CD4-positive, alpha-beta T cell treated with Interleukin-17A for 4 hours (primary cell): ENCODE results near the gene ACSL3.
"Not testable (repeated sequence)": the region's sequence is repeated elsewhere in the genome, so short reads cannot be mapped to it uniquely, and the experiment has no call there.

Experiments used
- DNase-seq: peaks from one replicate; pipeline ENCODE4 v3.0.0-alpha.2; 2020; ENCODE audit warnings: mixed read lengths

Gene ACSL3

DNA sequence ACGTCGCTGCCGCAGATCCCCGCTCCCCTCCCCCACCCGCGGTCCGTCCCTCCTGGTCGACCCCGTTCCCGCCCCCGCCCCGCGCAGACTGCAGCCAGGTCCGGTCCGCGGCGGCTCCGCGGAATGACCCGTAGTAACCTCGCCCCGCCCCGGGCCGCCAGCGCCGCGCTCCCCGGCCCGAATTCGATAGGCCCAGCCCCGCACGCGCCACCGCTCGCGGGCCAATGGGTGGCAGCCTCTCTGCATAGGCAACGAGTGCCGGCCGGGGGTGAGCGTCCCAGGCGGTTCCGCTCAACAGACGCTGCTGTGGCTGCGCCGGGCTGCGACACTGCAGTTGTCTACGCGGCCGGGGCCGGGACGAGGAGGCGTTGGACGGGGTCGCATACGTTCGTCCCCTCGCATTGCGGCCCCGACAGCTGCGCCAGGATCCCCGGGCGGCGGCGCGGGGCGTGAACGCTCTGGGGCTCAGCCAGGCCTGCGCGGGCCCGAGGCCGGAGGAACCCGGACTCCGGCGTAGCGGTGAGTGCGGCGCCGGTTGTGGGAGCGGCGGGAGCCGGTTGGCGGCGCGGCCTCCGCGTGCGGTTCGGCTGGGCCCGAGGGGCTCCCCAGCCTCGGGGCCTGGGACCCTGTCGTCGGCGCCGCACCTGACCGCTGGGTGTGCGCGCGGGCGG lies at the start of gene ACSL3:
TSS of gene ACSL3 (plus strand) at position 297 of the 671 bp plus-strand sequence. CDS start 47,737 bp downstream, outside the sequence.
- DNase-seq: peak; percentile 91

DNA sequence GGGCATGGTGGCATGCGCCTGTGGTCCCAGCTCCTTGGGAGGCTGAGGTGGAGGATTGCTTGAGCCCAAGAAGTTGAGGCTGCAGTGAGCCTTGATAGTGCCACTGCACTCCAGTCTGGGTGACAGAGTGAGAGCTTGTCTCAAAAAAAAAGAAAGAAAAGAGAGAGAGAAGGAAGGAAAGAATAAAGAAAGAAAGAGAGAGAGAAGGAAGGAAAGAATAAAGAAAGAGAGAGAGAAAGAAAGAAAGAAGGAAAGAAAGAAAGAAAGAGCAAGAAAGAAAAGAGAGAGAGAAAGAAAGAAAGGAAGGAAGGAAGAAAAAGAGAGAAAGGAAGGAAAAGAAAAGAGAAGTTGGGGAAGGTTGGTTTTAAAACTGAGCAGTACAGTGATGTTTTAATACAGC lies 49.0 kb upstream of the ACSL3 start:
- no peak for DNase-seq

DNA sequence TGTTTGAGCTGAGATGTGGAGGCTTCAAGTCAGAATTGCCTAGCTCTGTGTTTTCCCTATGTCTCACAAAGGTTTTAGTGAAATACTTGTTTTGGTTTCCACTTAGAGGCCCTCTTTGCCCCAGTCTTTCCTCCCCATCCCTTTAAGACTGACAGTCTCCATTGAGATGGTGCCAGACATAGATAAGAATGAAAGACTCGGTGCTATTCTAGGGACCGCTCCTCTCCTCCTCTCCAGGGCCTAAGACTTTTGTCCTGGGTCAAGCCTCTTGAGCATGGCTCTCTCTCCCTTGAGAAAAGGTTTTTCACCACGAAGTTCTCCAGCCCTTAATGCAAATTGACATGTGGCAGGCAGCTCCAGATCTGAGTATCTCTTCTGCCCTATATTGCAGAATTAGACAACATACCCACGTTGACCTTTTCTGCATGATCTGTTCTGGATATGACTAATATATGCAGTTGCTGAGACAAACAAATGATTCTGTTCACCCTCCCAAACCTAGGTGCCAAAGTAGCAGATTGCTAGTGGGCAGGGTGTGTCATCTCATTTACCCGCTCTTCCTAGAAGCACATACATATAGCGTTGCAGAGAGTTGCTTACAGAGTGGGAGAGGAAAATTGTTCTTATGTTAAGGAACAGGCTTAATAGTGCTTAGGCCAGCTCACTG lies 47.5 kb upstream of the ACSL3 start:
- DNase-seq: no peak

DNA sequence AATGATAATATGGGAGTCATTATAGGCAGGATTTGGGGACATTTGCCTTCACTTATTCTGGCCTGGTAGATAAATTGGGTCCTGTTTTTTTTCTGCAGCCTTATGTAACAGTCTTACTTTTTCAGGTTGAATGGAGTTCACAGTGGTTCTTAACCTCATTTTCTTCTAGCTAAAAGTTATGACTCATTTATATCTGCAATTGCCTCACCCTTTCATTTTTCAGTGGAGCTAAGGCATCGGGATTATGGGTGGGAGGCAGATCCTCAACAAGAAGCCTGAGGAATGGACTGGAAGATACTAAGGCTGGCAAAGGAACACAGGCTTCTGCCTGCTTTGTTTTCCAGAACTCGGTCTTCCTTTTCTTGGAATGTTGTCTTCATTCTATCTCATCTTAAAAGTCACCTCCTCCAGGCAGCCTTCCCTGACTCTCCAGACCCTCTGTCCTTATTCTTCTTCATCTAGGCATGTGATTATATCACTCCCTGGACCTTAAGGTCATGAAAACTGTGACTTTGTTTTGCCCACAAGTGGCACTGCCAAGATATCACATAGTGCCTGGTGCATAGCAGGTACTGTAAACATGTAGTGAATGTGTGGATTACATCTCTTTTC lies 41.0 kb upstream of the ACSL3 start:
- DNase-seq: no peak

GRCh38 chr2:222823183-222823930 lies 37.5 kb upstream of the ACSL3 start:
- no peak for DNase-seq

- DNase-seq: no peak
Measured at GRCh38 chr2:222825031-222825430, 35.8 kb upstream of the ACSL3 start.

DNA sequence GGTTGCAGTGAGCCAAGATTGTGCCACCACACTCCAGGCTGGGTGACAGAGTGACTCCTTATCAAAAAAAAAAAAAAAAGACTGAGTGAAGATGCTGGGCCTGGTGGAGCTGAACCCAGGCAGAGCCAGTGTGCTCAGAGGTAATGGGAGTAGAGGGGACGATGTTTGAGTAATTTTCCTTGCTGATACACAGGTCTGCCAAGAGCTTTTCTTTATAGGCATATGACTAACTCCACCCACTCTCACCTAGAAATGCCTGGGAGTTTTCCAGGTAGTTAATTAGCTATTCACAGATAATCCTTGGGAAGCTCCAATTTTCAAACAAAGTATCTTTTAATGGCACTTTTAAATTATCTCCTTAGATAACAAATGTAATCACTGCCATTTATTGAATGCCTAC lies 33.4 kb upstream of the ACSL3 start:
- no peak for DNase-seq

- DNase-seq: no peak
Measured at GRCh38 chr2:222828572-222828971, 32.3 kb upstream of the ACSL3 start.

DNA sequence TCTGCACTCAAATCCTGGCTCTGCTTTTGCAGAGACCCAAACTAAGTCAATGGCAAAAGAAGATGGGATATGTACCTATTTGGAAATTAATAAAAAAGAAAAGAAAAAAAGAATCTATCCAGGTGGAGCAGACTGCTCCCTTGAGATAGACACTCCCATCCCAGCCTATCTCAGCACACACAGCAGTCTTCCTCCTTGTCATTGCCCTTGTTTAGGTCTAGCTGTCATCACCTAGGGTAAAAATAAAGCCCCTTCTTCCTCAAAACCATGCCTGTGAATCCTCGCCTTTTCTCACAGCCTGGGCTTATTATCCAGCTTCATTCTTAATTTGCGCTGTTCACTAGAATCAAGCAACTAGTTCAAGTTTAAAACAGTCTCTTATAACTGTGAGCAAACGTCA lies 30.7 kb upstream of the ACSL3 start:
- no peak for DNase-seq

- DNase-seq: no peak
Measured at GRCh38 chr2:222833410-222833809, 27.4 kb upstream of the ACSL3 start.

DNA sequence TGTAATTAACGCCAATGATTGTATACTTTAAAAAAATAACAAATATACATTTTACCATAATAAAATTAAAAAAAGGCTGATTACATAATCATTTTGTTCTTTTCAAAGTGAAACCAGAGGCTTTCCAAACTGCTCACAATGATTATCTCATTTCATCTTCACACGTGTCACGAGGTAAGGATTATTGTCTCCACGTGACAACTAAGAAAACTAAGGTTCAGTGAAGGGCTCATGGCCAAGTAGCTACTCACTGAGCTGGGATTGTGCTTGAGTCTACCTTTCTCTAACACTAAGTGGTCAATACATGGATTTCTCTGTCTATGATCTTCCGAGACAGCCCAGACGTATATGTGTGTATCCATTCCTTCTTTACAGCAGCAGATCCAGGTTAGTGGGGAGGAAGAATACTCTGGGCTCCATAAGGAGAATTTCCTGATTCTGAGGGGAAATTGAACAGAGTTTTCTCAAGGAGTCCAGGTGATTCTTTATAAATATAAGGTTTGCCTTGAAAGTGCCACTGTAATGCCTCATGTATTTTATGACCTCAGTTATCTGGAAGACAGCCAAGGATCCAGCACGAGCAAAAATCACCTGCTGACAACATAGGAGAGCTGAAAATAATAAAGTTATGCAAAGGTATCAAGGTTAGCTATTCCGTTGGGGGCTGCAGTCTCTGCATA lies 25.6 kb upstream of the ACSL3 start:
- DNase-seq: no peak

- no peak for DNase-seq
Measured at GRCh38 chr2:222835823-222836151, 25.0 kb upstream of the ACSL3 start.

GRCh38 chr2:222837643-222838056 lies 23.2 kb upstream of the ACSL3 start:
- no peak for DNase-seq

DNA sequence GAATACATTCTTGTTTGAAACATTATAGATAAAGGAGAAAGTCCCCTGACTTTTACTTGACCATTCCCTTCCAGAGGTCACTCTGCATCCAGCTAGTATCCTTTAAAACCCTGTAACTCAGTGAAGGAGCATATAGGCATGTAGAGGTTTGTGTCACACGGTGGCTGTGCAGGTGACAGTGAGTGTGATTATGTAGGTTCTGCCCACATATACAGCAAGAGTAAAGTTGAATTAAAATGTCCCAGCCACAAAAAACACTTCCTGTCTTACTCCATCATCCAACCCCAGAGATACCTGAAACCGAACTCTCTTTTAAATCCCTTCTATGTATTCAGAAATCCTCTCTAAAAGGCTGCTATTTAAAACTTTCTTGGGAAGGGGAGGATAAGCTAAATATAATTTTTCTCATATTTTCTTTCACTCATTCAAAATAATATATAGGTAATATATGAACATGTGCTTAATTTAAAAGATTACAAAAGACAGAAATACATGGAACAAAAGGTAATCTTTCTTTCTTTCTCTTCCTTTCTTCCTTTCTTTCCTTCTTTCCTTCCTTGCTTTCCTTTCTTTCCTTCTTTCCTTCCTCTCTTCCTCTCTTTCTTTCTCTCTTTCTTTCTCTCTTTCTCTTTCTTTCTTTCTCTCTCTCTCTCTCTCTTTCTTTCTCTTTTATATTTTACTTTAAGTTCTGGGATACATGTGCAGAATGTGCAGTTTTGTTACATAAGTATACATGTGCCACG lies 20.6 kb upstream of the ACSL3 start:
- DNase-seq: no peak

DNA sequence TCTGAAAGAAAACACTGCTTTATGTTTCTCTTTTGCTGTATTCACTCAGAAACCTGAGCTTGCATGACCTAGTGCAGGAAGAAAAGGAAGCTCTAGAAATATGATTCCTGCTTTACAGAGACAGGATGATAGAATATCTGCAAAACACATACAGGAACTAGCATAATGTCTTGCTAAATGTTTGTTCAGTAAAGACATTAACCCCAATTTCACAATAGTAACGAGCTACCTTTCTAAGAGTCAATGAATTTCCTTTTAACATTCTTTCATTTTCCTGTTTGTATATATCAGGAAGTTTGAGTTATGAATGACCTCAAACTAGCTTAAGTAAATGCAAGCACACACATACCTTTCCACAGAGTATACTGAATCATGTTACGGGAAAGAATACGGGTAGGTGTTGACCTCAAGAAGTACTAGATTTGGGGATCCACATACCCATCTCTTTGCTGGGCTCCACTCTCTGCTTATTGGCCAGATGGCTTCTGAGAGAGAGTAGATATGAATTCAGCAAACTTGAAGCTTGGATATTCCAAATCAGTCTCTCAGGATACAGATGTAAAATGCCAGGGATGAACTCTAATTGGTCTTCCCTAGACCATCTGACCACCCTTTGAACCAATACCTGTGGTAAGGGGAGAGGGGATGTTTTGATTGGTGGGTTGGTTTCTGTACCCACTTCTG lies 18.2 kb upstream of the ACSL3 start:
- DNase-seq: no peak

DNA sequence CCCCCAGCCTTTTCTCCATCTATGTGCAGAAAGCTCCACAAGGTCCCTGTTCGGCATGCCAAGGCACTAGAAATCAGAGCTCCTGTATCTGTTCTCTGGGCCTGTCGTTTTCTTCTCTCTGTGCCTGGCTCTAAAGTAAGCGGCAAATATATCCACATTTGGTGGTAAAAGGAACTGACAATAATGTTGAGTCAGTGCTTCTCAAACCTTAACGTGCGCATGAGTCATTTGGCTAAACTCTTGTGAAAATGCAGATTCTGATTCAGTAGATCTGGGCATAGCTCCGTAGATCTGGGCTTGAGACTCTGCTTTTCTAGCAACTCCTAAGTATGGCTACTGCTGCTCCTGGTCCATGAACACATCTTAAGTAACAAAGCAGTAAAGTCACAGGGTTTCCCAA lies 16.5 kb upstream of the ACSL3 start:
- no peak for DNase-seq

DNA sequence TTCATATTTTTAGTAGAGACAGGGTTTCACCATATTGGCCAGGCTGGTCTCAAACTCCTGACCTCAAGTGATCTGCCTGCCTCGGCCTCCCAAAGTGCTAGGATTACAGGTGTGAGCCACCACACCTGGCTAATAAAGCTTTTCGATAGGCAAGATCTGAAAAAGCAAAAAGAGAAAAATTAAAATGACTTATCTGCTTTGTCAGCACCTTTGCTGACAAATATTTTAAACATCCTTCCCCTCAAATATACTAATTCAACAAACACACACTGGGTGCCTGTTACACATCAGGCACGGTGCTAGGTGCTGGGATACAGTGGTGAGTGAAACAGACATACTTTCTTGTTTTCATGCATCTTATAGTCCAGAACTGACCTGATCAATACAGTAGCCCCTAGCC lies 15.5 kb upstream of the ACSL3 start:
- DNase-seq: not testable (repeated sequence)

DNA sequence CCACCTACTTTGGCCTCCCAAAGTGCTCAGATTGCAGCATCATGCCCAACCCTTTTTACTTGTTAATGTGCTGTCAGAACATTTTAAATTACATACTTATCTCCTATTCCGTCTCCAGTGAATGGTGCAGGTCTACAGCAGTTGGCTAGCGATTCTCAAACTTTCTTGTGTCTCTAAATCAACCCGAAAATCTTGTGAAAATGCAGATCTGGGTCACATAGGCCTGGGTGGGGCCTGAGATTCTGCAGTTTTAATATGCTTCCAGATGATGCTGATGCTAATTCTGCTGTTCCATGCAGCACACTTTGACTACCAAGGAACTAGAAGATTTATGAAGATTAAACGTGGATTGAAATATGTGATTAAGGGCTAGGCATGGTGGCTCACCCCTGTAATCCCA lies 14.8 kb upstream of the ACSL3 start:
- DNase-seq: no peak

GRCh38 chr2:222848031-222848430 lies 12.8 kb upstream of the ACSL3 start:
- DNase-seq: not testable (repeated sequence)

GRCh38 chr2:222848862-222849261 lies 12.0 kb upstream of the ACSL3 start:
- DNase-seq: no peak

GRCh38 chr2:222851956-222852617 lies 8.7 kb upstream of the ACSL3 start:
- no peak for DNase-seq
